Duodenal mucosa (tissue), 2 donors: Measurements from ENCODE around the gene MTCH2.
"Not testable (repeated sequence)": the region's sequence is repeated elsewhere in the genome, so short reads cannot be mapped to it uniquely, and the experiment has no call there.

ENCODE experiments used
- H3K27ac ChIP-seq: one replicate; pipeline ENCODE4 v1.7.0; 2013; ENCODE audit warnings: low read depth, low read length
- H3K27me3 ChIP-seq, 2 donors: one replicate each; pipeline ENCODE4 v1.7.0; 2013; ENCODE audit warnings: low read length in 2 of 2, control low read depth in 1 of 2; ENCODE audit not compliant: insufficient read depth in 2 of 2, control insufficient read depth in 1 of 2
- H3K36me3 ChIP-seq, 2 donors: one replicate each; pipeline ENCODE4 v1.7.0; 2013; ENCODE audit warnings: low read length in 2 of 2, control low read depth in 1 of 2; ENCODE audit not compliant: insufficient read depth in 2 of 2, control insufficient read depth in 1 of 2
- H3K4me1 ChIP-seq, 2 donors: one replicate each; pipeline ENCODE4 v1.7.0; 2013; ENCODE audit warnings: low read length in 2 of 2, control low read depth in 1 of 2; ENCODE audit not compliant: insufficient read depth in 2 of 2, control insufficient read depth in 1 of 2
- H3K4me3 ChIP-seq, 2 donors: one replicate each; pipeline ENCODE4 v1.7.0; 2013; ENCODE audit warnings: low read length in 2 of 2, low read depth in 1 of 2
- H3K9ac ChIP-seq, 2 donors: one replicate each; pipeline ENCODE4 v1.7.0; 2013; ENCODE audit warnings: low read length in 2 of 2, low read depth in 1 of 2
- H3K9me3 ChIP-seq, 2 donors: one replicate each; pipeline ENCODE4 v1.7.0; 2013; ENCODE audit warnings: low read length in 2 of 2, control low read depth in 1 of 2; ENCODE audit not compliant: control insufficient read depth in 1 of 2

The MTCH2 gene

GRCh38 chr11:47642099-47642855 lies at the start of gene MTCH2:
MTCH2 (minus strand) TSS chr11:47642559; CDS start chr11:47642465, 94 bp downstream.
- no peaks in the 10 kb centered on the region for H3K27me3 ChIP-seq
- H3K9ac ChIP-seq = peak within 1 kb of the TSS; percentile 87 to 95
- peaks cover 11 to 14% of the 10 kb centered on the region in 2 donors for H3K36me3 ChIP-seq
- H3K9me3 ChIP-seq = no peaks in the 10 kb centered on the region
- H3K4me3 ChIP-seq = peak within 1 kb of the TSS; percentile 87 to 94
- H3K4me1 ChIP-seq = peaks cover 9 to 20% of the 10 kb centered on the region in 2 donors
- peak within 1 kb of the TSS; percentile 90 for H3K27ac ChIP-seq

- Histone ChIP-seq H3K36me3 (no peaks in the 10 kb centered on the region), H3K27ac (no peak overlapping the region), H3K27me3 (no peaks in the 10 kb centered on the region), H3K4me1 (peaks cover 2 to 16% of the 10 kb centered on the region in 2 donors), H3K9ac (no peak overlapping the region), H3K4me3 (no peak overlapping the region), H3K9me3 (no peaks in the 10 kb centered on the region)
Observed at GRCh38 chr11:47691979-47692378, 49.6 kb upstream of the MTCH2 start.

- Histone ChIP-seq H3K9ac (no peak overlapping the region), H3K27me3 (no peaks in the 10 kb centered on the region), H3K36me3 (no peaks in the 10 kb centered on the region), H3K4me3 (no peak overlapping the region), H3K4me1 (peaks cover 2 to 16% of the 10 kb centered on the region in 2 donors), H3K27ac (peak overlapping the region; percentile 20), H3K9me3 (no peaks in the 10 kb centered on the region)
Observed at GRCh38 chr11:47689480-47689879, 47.1 kb upstream of the MTCH2 start.

DNA sequence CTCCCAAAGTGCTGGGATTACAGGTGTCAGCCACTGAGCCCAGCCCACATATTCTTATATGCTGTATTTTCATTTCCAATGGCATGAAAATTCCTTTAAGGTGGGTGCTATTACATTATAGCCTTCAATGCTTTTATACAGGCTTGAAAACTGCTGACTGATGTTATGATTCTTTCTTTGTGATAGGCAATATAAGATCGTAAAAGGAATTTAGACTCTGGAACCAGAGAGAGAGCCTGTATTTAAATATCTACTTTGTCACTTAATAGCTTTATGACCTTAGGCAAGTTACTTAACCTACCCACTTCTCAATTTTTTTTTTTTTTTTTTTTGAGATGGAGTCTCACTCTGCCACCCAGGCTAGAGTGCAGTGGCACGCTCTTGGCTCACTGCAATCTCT lies 46.6 kb upstream of the MTCH2 start:
- peaks cover 2 to 16% of the 10 kb centered on the region in 2 donors for H3K4me1 ChIP-seq
- H3K27me3 ChIP-seq = no peaks in the 10 kb centered on the region
- no peaks in the 10 kb centered on the region for H3K9me3 ChIP-seq
- no peak overlapping the region for H3K9ac ChIP-seq
- H3K36me3 ChIP-seq = no peaks in the 10 kb centered on the region
- H3K4me3 ChIP-seq = no peak overlapping the region
- peak overlapping the region; percentile 20 for H3K27ac ChIP-seq

DNA sequence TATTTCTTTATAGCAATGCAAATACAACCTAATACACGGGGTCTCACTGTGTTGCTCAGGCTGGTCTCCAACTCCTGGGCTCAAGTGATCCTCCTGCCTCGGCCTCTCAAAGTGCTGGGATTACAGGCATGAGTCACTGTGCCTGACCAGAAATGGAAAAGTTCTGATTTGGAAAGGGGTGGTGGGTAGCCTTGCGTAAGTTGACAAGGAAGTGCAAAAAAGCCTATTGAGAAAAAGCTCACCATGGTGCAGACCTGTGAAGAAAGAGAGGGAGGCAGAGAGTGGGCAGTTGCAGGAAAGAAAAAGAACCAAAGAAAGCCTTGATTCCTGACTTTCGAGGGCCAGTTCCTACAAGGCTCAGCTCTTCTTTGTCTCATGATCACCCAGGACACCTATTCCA lies 45.8 kb upstream of the MTCH2 start:
- H3K9me3 ChIP-seq = no peaks in the 10 kb centered on the region
- no peak overlapping the region for H3K27ac ChIP-seq
- H3K27me3 ChIP-seq = no peaks in the 10 kb centered on the region
- no peaks in the 10 kb centered on the region for H3K36me3 ChIP-seq
- peaks cover 2 to 16% of the 10 kb centered on the region in 2 donors for H3K4me1 ChIP-seq
- no peak overlapping the region for H3K9ac ChIP-seq
- H3K4me3 ChIP-seq = no peak overlapping the region

GRCh38 chr11:47686704-47687103 lies 44.3 kb upstream of the MTCH2 start:
- peaks cover 12 to 26% of the 10 kb centered on the region in 2 donors for H3K4me1 ChIP-seq
- not testable (repeated sequence) for H3K9me3 ChIP-seq, H3K9ac ChIP-seq, H3K4me3 ChIP-seq, H3K36me3 ChIP-seq, H3K27me3 ChIP-seq, H3K27ac ChIP-seq

GRCh38 chr11:47686151-47686550 lies 43.8 kb upstream of the MTCH2 start:
- no peaks in the 10 kb centered on the region for H3K9me3 ChIP-seq
- peaks cover 13 to 26% of the 10 kb centered on the region in 2 donors for H3K4me1 ChIP-seq
- no peak overlapping the region for H3K27ac ChIP-seq
- H3K9ac ChIP-seq = no peak overlapping the region
- no peaks in the 10 kb centered on the region for H3K36me3 ChIP-seq
- no peaks in the 10 kb centered on the region for H3K27me3 ChIP-seq
- no peak overlapping the region for H3K4me3 ChIP-seq

- no peak overlapping the region for H3K4me3 ChIP-seq
- no peaks in the 10 kb centered on the region for H3K36me3 ChIP-seq
- no peaks in the 10 kb centered on the region for H3K27me3 ChIP-seq
- no peak overlapping the region for H3K27ac ChIP-seq
- H3K9me3 ChIP-seq = no peaks in the 10 kb centered on the region
- H3K9ac ChIP-seq = no peak overlapping the region
- no peaks in the 10 kb centered on the region for H3K4me1 ChIP-seq
Observed at GRCh38 chr11:47675851-47676250, 33.5 kb upstream of the MTCH2 start.

- H3K27ac ChIP-seq = no peak overlapping the region
- no peaks in the 10 kb centered on the region for H3K36me3 ChIP-seq
- no peaks in the 10 kb centered on the region for H3K4me1 ChIP-seq
- no peak overlapping the region for H3K9ac ChIP-seq
- H3K27me3 ChIP-seq = no peaks in the 10 kb centered on the region
- no peaks in the 10 kb centered on the region for H3K9me3 ChIP-seq
- H3K4me3 ChIP-seq = no peak overlapping the region
Observed at GRCh38 chr11:47672283-47672730, 29.9 kb upstream of the MTCH2 start.

- no peaks in the 10 kb centered on the region for H3K27me3 ChIP-seq
- H3K4me1 ChIP-seq = no peaks in the 10 kb centered on the region
- H3K27ac ChIP-seq = no peak overlapping the region
- H3K36me3 ChIP-seq = no peaks in the 10 kb centered on the region
- H3K4me3 ChIP-seq = no peak overlapping the region
- no peak overlapping the region for H3K9ac ChIP-seq
- no peaks in the 10 kb centered on the region for H3K9me3 ChIP-seq
Observed at GRCh38 chr11:47669856-47670255, 27.5 kb upstream of the MTCH2 start.
